K562 (cell line): ENCODE results near the gene AGFG2. TPM values are rescaled to one million over a fixed set of nuclear protein-coding genes. Genes with fewer than 3 reads are reported as not detected.

Source experiments
- CLOCK ChIP-seq: fragments of 250-450 bp; sonication (Bioruptor Pico); IDR thresholded peaks from 2 replicates; pipeline ENCODE4 v1.4.0; 2020; ENCODE audit warnings: mild to moderate bottlenecking, moderate library complexity, borderline replicate concordance
- DIDO1 ChIP-seq: fragments of 450-650 bp; IDR thresholded peaks from 2 replicates; pipeline ENCODE4 v1.6.1; 2016; ENCODE audit warnings: low read depth, missing biosample characterization, missing genetic modification characterization
- EP300 ChIP-seq: IDR thresholded peaks from 2 replicates; pipeline ENCODE4 v1.6.1; 2012; ENCODE audit warnings: low read length, improper control_type of control experiment
- EP400 ChIP-seq: fragments of 450-650 bp; IDR thresholded peaks from 2 replicates; pipeline ENCODE4 v1.6.1; 2017; ENCODE audit warnings: antibody characterized with exemption, mild to moderate bottlenecking, moderate library complexity
- GTF2A2 ChIP-seq: IDR thresholded peaks from 2 replicates; pipeline ENCODE4 v1.6.1; 2016; ENCODE audit warnings: mild to moderate bottlenecking, missing genetic modification characterization, missing compliant biosample characterization
- HIVEP1 ChIP-seq: fragments of 250-450 bp; sonication (Bioruptor Pico); IDR thresholded peaks from 2 replicates; pipeline ENCODE4 v1.4.0; 2020; ENCODE audit warnings: mild to moderate bottlenecking
- HLTF ChIP-seq: fragments of 450-650 bp; IDR thresholded peaks from 2 replicates; pipeline ENCODE4 v1.6.1; 2016
- MCM2 ChIP-seq: fragments of 450-650 bp; IDR thresholded peaks from 2 replicates; pipeline ENCODE4 v1.6.1; 2017; ENCODE audit warnings: low read depth, mild to moderate bottlenecking
- MEF2A ChIP-seq: IDR thresholded peaks from 2 replicates; pipeline ENCODE4 v1.6.1; 2011; ENCODE audit warnings: low read depth, mild to moderate bottlenecking, low read length, moderate library complexity; ENCODE audit not compliant: control insufficient read depth
- MTA2 ChIP-seq: fragments of 450-650 bp; IDR thresholded peaks from 2 replicates; pipeline ENCODE4 v1.6.1; 2016; ENCODE audit warnings: low read depth
- NEUROD1 ChIP-seq: fragments of 150-350 bp; IDR thresholded peaks from 2 replicates; pipeline ENCODE4 v1.6.1; 2014; ENCODE audit warnings: borderline replicate concordance, low read length, low read depth; ENCODE audit not compliant: partially characterized antibody
- NUFIP1 ChIP-seq: fragments of 450-650 bp; IDR thresholded peaks from 2 replicates; pipeline ENCODE4 v1.6.1; 2018; ENCODE audit not compliant: partially characterized antibody
- SIX5 ChIP-seq, 2 experiments: IDR thresholded peaks; 2 replicates each; pipeline ENCODE4 v1.6.1; 2011; ENCODE audit warnings: low read length in 2 of 2, borderline replicate concordance in 1 of 2, low read depth in 1 of 2, mild to moderate bottlenecking in 1 of 2, moderate library complexity in 1 of 2; ENCODE audit not compliant: insufficient read depth in 1 of 2
- USF2 ChIP-seq: sonication (generic); formaldehyde crosslinking; IDR thresholded peaks from 2 replicates; pipeline ENCODE4 v1.5.0; 2020; ENCODE audit warnings: missing genetic modification reagents
- YBX1 ChIP-seq: fragments of 450-650 bp; IDR thresholded peaks from 2 replicates; pipeline ENCODE4 v1.7.1; 2016; ENCODE audit warnings: mild to moderate bottlenecking
- ZBTB11 ChIP-seq, 3 experiments: fragments of 200-800 bp in 1 of 3; fragments of 250-450 bp in 1 of 3; fragments of 450-650 bp in 1 of 3; sonication (Bioruptor Pico) in 1 of 3; sonication (Bioruptor generic) in 1 of 3; formaldehyde crosslinking in 1 of 3; IDR thresholded peaks; 2 replicates each; pipeline versions ENCODE4 v1.6.1 to v1.8.0; 2016 to 2022; ENCODE audit warnings: mild to moderate bottlenecking in 2 of 3, missing genetic modification characterization in 2 of 3, missing compliant biosample characterization in 1 of 3, moderate library complexity in 1 of 3
- ZC3H4 ChIP-seq: sonication (generic); formaldehyde crosslinking; IDR thresholded peaks from 2 replicates; pipeline ENCODE4 v1.9.0; 2021; ENCODE audit warnings: missing genetic modification reagents, borderline replicate concordance
- ZNF766 ChIP-seq: fragments of 200-800 bp; sonication (Bioruptor generic); conservative IDR thresholded peaks from 2 replicates; pipeline ENCODE4 v1.6.1; 2016; ENCODE audit warnings: missing genetic modification characterization, missing compliant biosample characterization
- polyA plus RNA-seq, 8 experiments: library from polyadenylated mRNA; depleted of rRNA in 4 of 8; stranded (reverse) in 5 of 8; unstranded in 3 of 8; fragments of >200 nt; fragmentation: Nextera tagmentation in 2 of 8; fragmentation: Illumina TruSeq in 1 of 8; extraction: Ambion mirVana in 2 of 8; extraction: Trizol in 1 of 8; gene quantifications; 2 replicates each; pipeline versions ENCODE4 v1.2.1 to v1.2.3, GENCODE V29; 2011 to 2014; ENCODE audit warnings: inconsistent platforms in 1 of 8, missing spikeins in 1 of 8
- total RNA-seq, 7 experiments: library from RNA; depleted of rRNA in 6 of 7; stranded (reverse); fragments of >200 nt in 6 of 7; fragmentation: Illumina TruSeq in 2 of 7; extraction: Trizol in 2 of 7; gene quantifications; 2 replicates each; pipeline versions ENCODE4 v1.2.1 to v1.2.3, GENCODE V29; 2011 to 2021; ENCODE audit warnings: low replicate concordance in 1 of 7

The AGFG2 gene
- total and polyA plus RNA-seq, 9 of the 15 experiments (the other 6 are each of a cell fraction or from before 2014, with no cell fraction given): 0.31 to 23.1 (median 6.5) TPM

GRCh38 chr7:100510437-100511239 lies 28.4 kb upstream of the AGFG2 start (continued):
- TF ChIP-seq NUFIP1 (no peak), EP400 (peak; percentile 60; the same call in 1 of the 2 replicates), MTA2 (peak; percentile 93), DIDO1 (tag) (0 out of 2 replicates have a peak, but pooled peaks have one; percentile 41), EP300 (peak; percentile 89), ZNF766 (CRISPR knock-in tag) (peak; percentile 67; the same call in 1 of the 2 replicates), HIVEP1 (CRISPR knock-in tag) (no peak), ZC3H4 (CRISPR knock-in tag) (no peak), SIX5 (IDR thresholded peaks at IDR 0.05; ENCODE audit: borderline replicate concordance in 1 of 2, insufficient read depth in 1 of 2, low read depth in 1 of 2, low read length in 2 of 2) (no peak), CLOCK (CRISPR knock-in tag) (no peak), USF2 (CRISPR knock-in tag) (no peak), YBX1 (no peak), ZBTB11 (CRISPR knock-in tag; IDR thresholded peaks at IDR 0.05) (peak in 1 of 3 experiments; percentile 74; a peak in 2 of 6 replicates), MCM2 (no peak), HLTF (peak; percentile 61), NEUROD1 (peak; percentile 39), GTF2A2 (tag) (no peak), MEF2A (0 out of 2 replicates have a peak, but pooled peaks have one; percentile 8)
